Measurements from ENCODE around the gene YES1.
A peak's percentile ranks its signal among the peaks of the same experiment; 100 is the strongest.

Gene YES1

DNA sequence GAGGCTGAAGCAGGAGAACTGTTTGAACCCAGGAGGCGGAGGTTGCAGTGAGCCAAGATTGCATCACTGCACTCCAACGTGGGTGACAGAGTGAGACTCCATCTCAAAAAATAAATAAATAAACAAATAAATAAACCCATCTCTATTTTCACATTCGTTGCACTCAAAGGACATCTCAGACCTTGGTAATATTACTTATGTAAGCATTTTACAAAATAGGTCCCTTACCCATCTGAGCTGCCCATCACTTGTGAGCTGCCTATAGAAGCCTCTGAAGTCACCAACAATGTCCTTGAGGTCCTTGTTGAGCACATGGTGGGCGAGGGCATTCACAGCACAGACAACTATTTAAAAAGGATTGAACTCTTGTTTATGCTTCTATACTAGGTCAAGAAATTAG lies 115.0 kb downstream of the YES1 start:
- TF ChIP-seq, protein P1, sequence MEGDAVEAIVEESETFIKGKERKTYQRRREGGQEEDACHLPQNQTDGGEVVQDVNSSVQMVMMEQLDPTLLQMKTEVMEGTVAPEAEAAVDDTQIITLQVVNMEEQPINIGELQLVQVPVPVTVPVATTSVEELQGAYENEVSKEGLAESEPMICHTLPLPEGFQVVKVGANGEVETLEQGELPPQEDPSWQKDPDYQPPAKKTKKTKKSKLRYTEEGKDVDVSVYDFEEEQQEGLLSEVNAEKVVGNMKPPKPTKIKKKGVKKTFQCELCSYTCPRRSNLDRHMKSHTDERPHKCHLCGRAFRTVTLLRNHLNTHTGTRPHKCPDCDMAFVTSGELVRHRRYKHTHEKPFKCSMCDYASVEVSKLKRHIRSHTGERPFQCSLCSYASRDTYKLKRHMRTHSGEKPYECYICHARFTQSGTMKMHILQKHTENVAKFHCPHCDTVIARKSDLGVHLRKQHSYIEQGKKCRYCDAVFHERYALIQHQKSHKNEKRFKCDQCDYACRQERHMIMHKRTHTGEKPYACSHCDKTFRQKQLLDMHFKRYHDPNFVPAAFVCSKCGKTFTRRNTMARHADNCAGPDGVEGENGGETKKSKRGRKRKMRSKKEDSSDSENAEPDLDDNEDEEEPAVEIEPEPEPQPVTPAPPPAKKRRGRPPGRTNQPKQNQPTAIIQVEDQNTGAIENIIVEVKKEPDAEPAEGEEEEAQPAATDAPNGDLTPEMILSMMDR (conservative IDR thresholded peaks at IDR 0.05; ENCODE audit: low read depth, low read length), result no peak
- H3K4me2 ChIP-seq, result no peak overlapping the region
- H3K4me3 ChIP-seq (IDR thresholded peaks at IDR 0.05; ENCODE audit: insufficient read depth, low read depth, low read length), result no peak overlapping the region
- no peaks in the 10 kb centered on the region for H3K79me2 ChIP-seq (ENCODE audit: insufficient read depth, low read depth)
- H3K36me3 ChIP-seq (ENCODE audit: insufficient read depth), result no peaks in the 10 kb centered on the region
- no peak overlapping the region for H3K9ac ChIP-seq
- peaks cover 25% of the 10 kb centered on the region for H3K4me1 ChIP-seq (ENCODE audit: low read depth, poor library complexity, severe bottlenecking)
- no peak overlapping the region for H2AFZ ChIP-seq (ENCODE audit: low read depth)
- H3K27me3 ChIP-seq (ENCODE audit: insufficient read depth, low read depth), result no peaks in the 10 kb centered on the region
- no peak overlapping the region for H3K27ac ChIP-seq
- H4K20me1 ChIP-seq (ENCODE audit: insufficient read depth), result no peaks in the 10 kb centered on the region

- TF ChIP-seq, protein P1 (conservative IDR thresholded peaks at IDR 0.05; ENCODE audit: low read depth, low read length), result no peak
- Histone ChIP-seq H3K36me3 (ENCODE audit: insufficient read depth) (no peaks in the 10 kb centered on the region), H3K9ac (no peak overlapping the region), H3K4me1 (ENCODE audit: low read depth, poor library complexity, severe bottlenecking) (peaks cover 31% of the 10 kb centered on the region), H3K27ac (peak overlapping the region; percentile 44; the same call in 1 of the 2 replicates), H3K79me2 (ENCODE audit: insufficient read depth, low read depth) (no peaks in the 10 kb centered on the region), H4K20me1 (ENCODE audit: insufficient read depth) (no peaks in the 10 kb centered on the region), H2AFZ (ENCODE audit: low read depth) (no peak overlapping the region), H3K4me3 (IDR thresholded peaks at IDR 0.05; ENCODE audit: insufficient read depth, low read depth, low read length) (no peak overlapping the region), H3K4me2 (no peak overlapping the region), H3K27me3 (ENCODE audit: insufficient read depth, low read depth) (no peaks in the 10 kb centered on the region)
Measured at GRCh38 chr18:693466-694187, 118.4 kb downstream of the YES1 start.

GRCh38 chr18:692824-693223 lies 119.2 kb downstream of the YES1 start:
- peaks cover 24% of the 10 kb centered on the region for H3K4me1 ChIP-seq (ENCODE audit: low read depth, poor library complexity, severe bottlenecking)
- H3K27ac ChIP-seq, result peak overlapping the region; percentile 44; the same call in 1 of the 2 replicates
- H3K4me3 ChIP-seq (IDR thresholded peaks at IDR 0.05; ENCODE audit: insufficient read depth, low read depth, low read length), result no peak overlapping the region
- no peak overlapping the region for H3K9ac ChIP-seq
- H3K36me3 ChIP-seq (ENCODE audit: insufficient read depth), result no peaks in the 10 kb centered on the region
- no peaks in the 10 kb centered on the region for H4K20me1 ChIP-seq (ENCODE audit: insufficient read depth)
- no peaks in the 10 kb centered on the region for H3K79me2 ChIP-seq (ENCODE audit: insufficient read depth, low read depth)
- TF ChIP-seq, protein P1 (conservative IDR thresholded peaks at IDR 0.05; ENCODE audit: low read depth, low read length), result no peak
- H3K4me2 ChIP-seq, result 0 out of 2 replicates have a peak overlapping the region, but pooled peaks have one; percentile 29
- no peaks in the 10 kb centered on the region for H3K27me3 ChIP-seq (ENCODE audit: insufficient read depth, low read depth)
- H2AFZ ChIP-seq (ENCODE audit: low read depth), result no peak overlapping the region

- TF ChIP-seq, protein P1 (conservative IDR thresholded peaks at IDR 0.05; ENCODE audit: low read depth, low read length), result no peak
- H3K4me2 ChIP-seq, result no peak overlapping the region
- H3K4me3 ChIP-seq (IDR thresholded peaks at IDR 0.05; ENCODE audit: insufficient read depth, low read depth, low read length), result no peak overlapping the region
- peaks cover 11% of the 10 kb centered on the region for H3K4me1 ChIP-seq (ENCODE audit: low read depth, poor library complexity, severe bottlenecking)
- no peaks in the 10 kb centered on the region for H3K27me3 ChIP-seq (ENCODE audit: insufficient read depth, low read depth)
- no peaks in the 10 kb centered on the region for H4K20me1 ChIP-seq (ENCODE audit: insufficient read depth)
- H2AFZ ChIP-seq (ENCODE audit: low read depth), result no peak overlapping the region
- H3K27ac ChIP-seq, result no peak overlapping the region
- H3K9ac ChIP-seq, result no peak overlapping the region
- no peaks in the 10 kb centered on the region for H3K36me3 ChIP-seq (ENCODE audit: insufficient read depth)
- H3K79me2 ChIP-seq (ENCODE audit: insufficient read depth, low read depth), result no peaks in the 10 kb centered on the region
Measured at GRCh38 chr18:688323-688722, 123.7 kb downstream of the YES1 start.
